HUES6 (cell line): ENCODE data around the gene PPIB.

Experiments
- H3K27ac ChIP-seq: 2 replicates; pipeline ENCODE4 v1.7.0; 2013; ENCODE audit warnings: low read depth, mild to moderate bottlenecking, low read length, inconsistent platforms
- H3K27me3 ChIP-seq: 2 replicates; pipeline ENCODE4 v1.6.1; 2013; ENCODE audit warnings: low read length; ENCODE audit not compliant: control insufficient read depth, insufficient read depth
- H3K36me3 ChIP-seq: 2 replicates; pipeline ENCODE4 v1.6.1; 2013; ENCODE audit warnings: low read length; ENCODE audit not compliant: control insufficient read depth, insufficient read depth
- H3K4me1 ChIP-seq: 2 replicates; pipeline ENCODE4 v1.6.1; 2013; ENCODE audit warnings: low read length; ENCODE audit not compliant: control insufficient read depth, insufficient read depth
- H3K4me3 ChIP-seq: 2 replicates; pipeline ENCODE4 v1.5.1; 2013; ENCODE audit warnings: low read depth, low read length
- H3K9ac ChIP-seq: one replicate; pipeline ENCODE4 v1.6.1; 2013; ENCODE audit warnings: mild to moderate bottlenecking, low read length
- H3K9me3 ChIP-seq: 2 replicates; pipeline ENCODE4 v1.6.1; 2013; ENCODE audit warnings: low read depth, low read length; ENCODE audit not compliant: control insufficient read depth, insufficient read depth

The PPIB gene

DNA sequence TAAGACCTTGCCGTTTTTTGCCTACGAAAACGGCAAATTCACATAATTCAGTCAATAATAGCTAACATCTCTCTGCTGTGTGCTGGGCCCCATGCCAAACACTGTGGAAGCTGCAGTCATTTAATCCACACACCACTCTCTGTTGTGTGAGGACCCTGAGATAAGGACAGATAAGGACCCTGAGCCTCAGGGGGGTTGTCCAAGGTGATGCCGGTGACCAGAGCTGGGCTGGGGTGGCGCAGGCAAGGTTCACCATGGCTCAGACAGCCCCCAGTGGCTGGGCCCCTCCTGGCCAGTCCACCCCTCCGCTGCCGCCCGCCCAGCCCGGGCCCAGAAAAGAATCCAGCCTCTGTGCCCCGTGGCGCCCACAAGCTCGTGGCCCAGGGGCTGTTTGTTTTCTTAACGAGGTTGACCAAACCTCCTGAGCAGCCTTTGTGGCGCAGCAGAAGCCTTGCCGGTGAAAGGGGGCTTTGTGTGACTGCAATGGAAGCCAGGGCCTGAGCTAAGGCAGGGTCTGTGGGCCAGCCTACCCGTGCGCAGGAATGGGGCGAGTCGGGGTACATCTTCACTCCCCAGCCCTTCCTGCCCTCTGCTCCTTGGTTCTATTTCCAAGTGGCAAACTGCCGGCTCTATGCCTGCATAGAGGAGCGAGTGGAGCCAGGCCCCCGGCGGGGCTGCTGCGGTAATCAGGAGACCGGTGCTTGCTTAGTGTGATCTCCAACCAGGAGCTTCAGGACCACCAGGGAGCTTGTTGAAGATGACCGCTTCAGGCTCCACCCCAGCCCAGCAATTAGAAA, 15.7 kb downstream of the PPIB start:
- Histone ChIP-seq H3K27ac (no peak overlapping the region), H3K4me3 (no peak overlapping the region), H3K4me1 (peaks cover 3% of the 10 kb centered on the region)

GRCh38 chr15:64146520-64146884, 16.3 kb downstream of the PPIB start:
- H3K36me3 ChIP-seq = peaks cover 12% of the 10 kb centered on the region
- no peak overlapping the region for H3K4me3 ChIP-seq
- H3K27me3 ChIP-seq = no peaks in the 10 kb centered on the region
- H3K9me3 ChIP-seq = no peaks in the 10 kb centered on the region
- H3K4me1 ChIP-seq = peaks cover 3% of the 10 kb centered on the region
- H3K9ac ChIP-seq = no peak overlapping the region
- H3K27ac ChIP-seq = no peak overlapping the region

More for the DNA sequence above, 15.7 kb downstream of the PPIB start:
- H3K9ac ChIP-seq = no peak overlapping the region
- H3K9me3 ChIP-seq = no peaks in the 10 kb centered on the region
- H3K27me3 ChIP-seq = peaks cover 5% of the 10 kb centered on the region
- peaks cover 12% of the 10 kb centered on the region for H3K36me3 ChIP-seq

GRCh38 chr15:64146041-64146440, 16.8 kb downstream of the PPIB start:
- Histone ChIP-seq H3K9ac (no peak overlapping the region), H3K36me3 (peaks cover 12% of the 10 kb centered on the region), H3K27ac (no peak overlapping the region), H3K9me3 (no peaks in the 10 kb centered on the region), H3K27me3 (no peaks in the 10 kb centered on the region), H3K4me3 (no peak overlapping the region), H3K4me1 (peaks cover 2% of the 10 kb centered on the region)

- no peaks in the 10 kb centered on the region for H3K27me3 ChIP-seq
- no peak overlapping the region for H3K9ac ChIP-seq
- no peaks in the 10 kb centered on the region; the same call in 1 of the 2 replicates for H3K4me1 ChIP-seq
- no peak overlapping the region for H3K27ac ChIP-seq
- no peaks in the 10 kb centered on the region for H3K9me3 ChIP-seq
- peaks cover 12% of the 10 kb centered on the region for H3K36me3 ChIP-seq
- no peak overlapping the region for H3K4me3 ChIP-seq
These were observed 18.1 kb downstream of the PPIB start for GRCh38 chr15:64144565-64145281.

GRCh38 chr15:64144192-64144564, 18.6 kb downstream of the PPIB start:
- Histone ChIP-seq H3K4me1 (no peaks in the 10 kb centered on the region; the same call in 1 of the 2 replicates), H3K9ac (no peak overlapping the region), H3K4me3 (no peak overlapping the region), H3K9me3 (no peaks in the 10 kb centered on the region), H3K36me3 (peaks cover 12% of the 10 kb centered on the region), H3K27me3 (no peaks in the 10 kb centered on the region), H3K27ac (no peak overlapping the region)

DNA sequence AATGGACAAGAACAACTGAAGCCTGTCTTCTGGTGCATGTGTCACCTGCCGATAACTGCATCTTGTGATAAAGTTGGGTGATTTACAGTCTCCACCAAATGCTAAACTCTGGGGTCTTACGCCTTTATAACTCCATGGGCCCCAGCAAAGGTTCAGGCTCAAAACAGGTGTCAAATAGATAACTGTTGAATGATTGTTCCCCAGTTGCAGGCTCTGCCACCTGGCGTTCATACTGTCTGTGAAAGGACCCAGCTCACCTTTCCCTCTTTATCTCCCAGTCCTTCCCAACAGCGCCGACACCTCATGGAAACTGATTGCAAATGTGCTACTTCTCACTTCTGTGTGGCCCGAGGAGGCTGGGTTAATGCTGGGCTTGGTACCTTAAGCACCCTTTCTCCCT, 19.5 kb downstream of the PPIB start:
- H3K27ac ChIP-seq = no peak overlapping the region
- H3K4me1 ChIP-seq = no peaks in the 10 kb centered on the region; the same call in 1 of the 2 replicates
- H3K36me3 ChIP-seq = peaks cover 18% of the 10 kb centered on the region

DNA sequence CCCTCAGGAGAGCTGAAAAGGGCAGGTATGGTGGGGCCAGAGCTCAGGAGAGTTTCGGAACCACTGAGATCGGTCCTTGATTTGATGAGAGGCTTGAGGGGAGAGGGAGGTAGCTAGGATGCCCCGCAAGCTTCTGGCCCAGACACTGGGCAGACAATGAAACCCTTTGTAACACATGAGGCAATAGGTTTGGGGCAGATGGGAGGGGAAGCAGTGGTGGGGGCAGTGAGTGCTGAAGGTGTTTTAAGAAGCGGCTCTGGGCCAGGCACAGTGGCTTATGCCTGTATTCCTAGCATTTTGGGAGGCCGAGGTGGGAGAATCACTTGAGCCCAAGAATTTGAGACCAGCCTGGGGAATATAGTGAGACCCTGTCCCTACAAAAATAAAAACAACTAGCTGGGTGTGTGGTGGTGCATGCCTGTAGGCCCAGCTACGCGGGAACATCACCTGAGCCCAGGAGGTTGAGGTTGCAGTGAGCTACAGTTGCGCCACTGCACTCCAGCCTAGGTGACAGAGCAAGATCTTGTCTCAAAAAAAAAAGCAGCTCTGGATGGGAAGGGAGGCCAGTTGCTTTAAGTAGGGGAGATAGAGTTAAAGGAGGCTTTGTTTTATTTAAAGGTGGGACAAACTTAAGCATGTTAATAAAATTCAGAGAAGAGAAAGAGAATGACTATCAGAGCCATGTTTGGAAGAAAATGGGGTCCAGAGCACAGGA, 20.9 kb downstream of the PPIB start:
- no peak overlapping the region for H3K9ac ChIP-seq
- no peaks in the 10 kb centered on the region for H3K9me3 ChIP-seq
- peaks cover 31% of the 10 kb centered on the region for H3K36me3 ChIP-seq
- no peaks in the 10 kb centered on the region for H3K27me3 ChIP-seq
- H3K4me3 ChIP-seq = no peak overlapping the region
- H3K4me1 ChIP-seq = no peaks in the 10 kb centered on the region; the same call in 1 of the 2 replicates
- H3K27ac ChIP-seq = no peak overlapping the region

More for the DNA sequence above, 19.5 kb downstream of the PPIB start:
- Histone ChIP-seq H3K27me3 (no peaks in the 10 kb centered on the region), H3K9me3 (no peaks in the 10 kb centered on the region), H3K9ac (no peak overlapping the region), H3K4me3 (no peak overlapping the region)

- H3K9me3 ChIP-seq = no peaks in the 10 kb centered on the region
- peaks cover 46% of the 10 kb centered on the region for H3K36me3 ChIP-seq
- H3K9ac ChIP-seq = no peak overlapping the region
- H3K27me3 ChIP-seq = no peaks in the 10 kb centered on the region
- H3K4me3 ChIP-seq = no peak overlapping the region
- H3K4me1 ChIP-seq = no peaks in the 10 kb centered on the region
- no peak overlapping the region for H3K27ac ChIP-seq
These were observed 24.4 kb downstream of the PPIB start for GRCh38 chr15:64138331-64138941.

DNA sequence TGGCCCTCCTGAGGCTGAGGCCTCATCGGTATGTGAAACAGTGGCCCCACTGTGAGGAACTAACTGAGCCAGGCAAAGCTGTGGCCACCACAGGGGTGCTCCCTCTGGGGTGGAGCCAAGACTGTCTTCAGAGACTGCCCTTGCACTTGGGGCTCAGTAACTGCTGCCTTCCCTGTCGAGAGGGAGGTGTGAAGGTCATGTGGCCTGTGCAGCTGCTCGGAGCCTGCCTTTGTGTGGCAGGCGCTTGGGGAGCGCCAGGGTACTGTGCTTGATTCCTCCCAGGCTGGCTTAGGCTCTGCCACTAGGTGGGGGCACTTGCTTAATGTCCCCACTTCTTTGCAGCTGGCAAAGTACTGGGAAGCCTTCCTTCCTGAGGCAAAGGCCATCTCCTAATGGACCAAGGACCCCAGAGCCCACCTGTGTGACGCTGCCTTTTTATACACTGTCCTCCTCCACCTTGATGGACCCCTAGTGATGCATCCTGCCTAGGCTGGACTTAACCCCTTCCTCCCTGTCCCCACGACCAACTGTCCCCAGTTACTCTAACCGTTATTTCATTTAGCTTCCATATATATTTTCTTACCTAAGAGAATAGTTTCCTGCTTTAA, 25.5 kb downstream of the PPIB start:
- no peak overlapping the region for H3K9ac ChIP-seq
- no peak overlapping the region for H3K27ac ChIP-seq
- no peak overlapping the region for H3K4me3 ChIP-seq
- H3K36me3 ChIP-seq = peaks cover 51% of the 10 kb centered on the region
- no peaks in the 10 kb centered on the region for H3K27me3 ChIP-seq
- no peaks in the 10 kb centered on the region for H3K9me3 ChIP-seq
- no peaks in the 10 kb centered on the region for H3K4me1 ChIP-seq

DNA sequence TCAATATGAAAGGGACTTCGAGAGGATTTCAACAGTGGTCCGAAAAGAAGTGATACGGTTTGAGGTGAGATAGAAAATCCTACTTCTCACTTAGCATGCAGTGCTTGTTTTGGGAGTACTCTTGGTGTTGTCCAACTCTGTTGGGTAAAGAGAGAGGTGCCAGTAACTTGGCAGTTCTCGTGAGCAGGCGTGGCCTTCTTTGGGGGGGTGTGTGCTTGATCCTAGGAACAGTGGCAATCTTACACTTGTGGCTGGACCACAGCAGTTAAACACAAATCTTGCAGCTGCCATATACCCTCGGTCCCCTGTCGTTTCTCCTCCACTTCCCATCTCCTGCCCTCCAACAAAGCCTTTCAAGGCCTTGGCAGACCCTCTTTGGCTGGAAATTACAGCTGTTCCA, 26.5 kb downstream of the PPIB start:
- no peak overlapping the region for H3K9ac ChIP-seq
- no peak overlapping the region for H3K27ac ChIP-seq
- H3K36me3 ChIP-seq = peaks cover 61% of the 10 kb centered on the region
- H3K9me3 ChIP-seq = no peaks in the 10 kb centered on the region
- H3K27me3 ChIP-seq = no peaks in the 10 kb centered on the region
- no peaks in the 10 kb centered on the region for H3K4me1 ChIP-seq
- H3K4me3 ChIP-seq = no peak overlapping the region
